22Rv1 (cell line): Measurements from ENCODE around the gene TMEM53.

Source experiments
- H3K27ac ChIP-seq: fragments of 450-650 bp; 2 replicates; pipeline ENCODE4 v1.5.1; 2017
- CTCF ChIP-seq: fragments of 450-650 bp; IDR thresholded peaks from 2 replicates; pipeline ENCODE4 v1.5.1; 2017; ENCODE audit warnings: mild to moderate bottlenecking
- ZFX ChIP-seq: fragments of 450-650 bp; IDR thresholded peaks from 2 replicates; pipeline ENCODE4 v1.6.1; 2017; ENCODE audit warnings: antibody characterized with exemption, borderline replicate concordance

Gene TMEM53

DNA sequence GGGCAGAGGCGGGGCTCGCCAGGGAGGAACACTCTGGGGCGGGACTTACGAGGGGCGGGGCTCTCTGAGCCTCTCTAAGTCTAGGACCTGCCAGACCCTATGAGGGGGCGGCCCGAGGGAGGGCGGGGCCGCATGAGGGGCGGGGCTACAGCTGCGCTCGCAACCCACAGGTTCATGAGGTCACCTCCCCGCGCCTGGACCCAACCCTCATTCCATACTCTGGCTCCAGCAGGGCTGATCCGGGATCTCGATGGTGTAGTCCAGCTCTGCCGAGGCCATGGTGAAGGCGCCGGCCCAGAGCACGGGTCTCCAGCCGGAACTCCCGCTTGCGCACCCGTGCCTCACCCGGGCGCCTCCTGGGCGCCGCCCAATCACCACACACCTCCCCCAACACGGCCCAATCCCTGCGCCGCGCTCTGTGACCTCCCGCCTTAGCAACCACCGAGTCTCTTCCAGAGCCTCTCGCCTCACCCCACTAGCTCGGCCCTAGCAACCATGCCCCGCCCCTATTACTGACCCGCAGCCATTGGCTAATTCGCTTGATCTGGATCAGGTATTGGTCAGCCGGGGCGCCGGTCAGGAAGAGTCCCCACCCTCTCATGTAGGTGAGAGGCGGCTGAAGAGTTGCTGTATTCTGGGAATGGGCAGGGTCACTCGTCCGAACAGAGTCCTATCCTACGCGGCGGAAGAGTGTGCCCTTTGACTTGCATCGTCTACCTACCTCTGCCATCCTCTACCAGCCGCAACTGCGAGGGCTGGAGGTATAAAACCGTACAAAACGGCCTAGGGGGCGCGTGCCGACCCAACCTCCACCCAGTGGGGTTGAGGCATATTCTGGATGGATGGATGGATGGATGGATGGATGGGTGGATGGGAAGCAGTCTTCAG is at the start of gene TMEM53, which contains the start of gene ARMH1:
TMEM53 (minus strand) TSS at position 369 of the 888 bp plus-strand sequence; CDS start at position 279, 90 bp downstream.
ARMH1 (plus strand) TSS at position 602 of the 888 bp plus-strand sequence. CDS start 14,984 bp downstream, outside the sequence.
- no peak for TF ChIP-seq CTCF
- no peak for TF ChIP-seq ZFX
- H3K27ac ChIP-seq, result peak within 1 kb of the TSS; percentile 81

- no peak for TF ChIP-seq CTCF
- TF ChIP-seq ZFX, result no peak
- peak overlapping the region; percentile 92; the same call in 1 of the 2 replicates for H3K27ac ChIP-seq
Measured at GRCh38 chr1:44723496-44724295, 49.4 kb upstream of the TMEM53 start.

DNA sequence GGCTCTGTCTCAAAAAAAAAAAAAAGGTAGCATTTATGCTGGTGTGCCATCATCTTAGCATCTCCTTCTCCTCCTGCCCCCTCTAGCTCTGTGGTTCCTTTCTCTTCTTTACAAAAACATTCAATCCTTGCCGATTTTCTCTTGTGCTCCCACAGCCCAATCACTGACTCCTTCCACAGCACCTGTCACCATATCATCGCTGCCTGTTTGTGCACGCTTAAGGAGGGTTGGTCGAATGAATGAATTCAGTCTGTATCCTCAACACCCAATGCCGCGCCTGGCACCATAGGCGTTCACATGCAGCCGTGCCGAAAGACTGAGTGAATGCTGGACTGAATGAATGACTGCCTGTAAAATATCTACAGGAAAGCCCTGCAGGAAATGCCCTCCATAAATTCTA is 48.8 kb upstream of the TMEM53 start:
- TF ChIP-seq ZFX (no peak), CTCF (no peak)
- H3K27ac ChIP-seq, result peak overlapping the region; percentile 92; the same call in 1 of the 2 replicates

DNA sequence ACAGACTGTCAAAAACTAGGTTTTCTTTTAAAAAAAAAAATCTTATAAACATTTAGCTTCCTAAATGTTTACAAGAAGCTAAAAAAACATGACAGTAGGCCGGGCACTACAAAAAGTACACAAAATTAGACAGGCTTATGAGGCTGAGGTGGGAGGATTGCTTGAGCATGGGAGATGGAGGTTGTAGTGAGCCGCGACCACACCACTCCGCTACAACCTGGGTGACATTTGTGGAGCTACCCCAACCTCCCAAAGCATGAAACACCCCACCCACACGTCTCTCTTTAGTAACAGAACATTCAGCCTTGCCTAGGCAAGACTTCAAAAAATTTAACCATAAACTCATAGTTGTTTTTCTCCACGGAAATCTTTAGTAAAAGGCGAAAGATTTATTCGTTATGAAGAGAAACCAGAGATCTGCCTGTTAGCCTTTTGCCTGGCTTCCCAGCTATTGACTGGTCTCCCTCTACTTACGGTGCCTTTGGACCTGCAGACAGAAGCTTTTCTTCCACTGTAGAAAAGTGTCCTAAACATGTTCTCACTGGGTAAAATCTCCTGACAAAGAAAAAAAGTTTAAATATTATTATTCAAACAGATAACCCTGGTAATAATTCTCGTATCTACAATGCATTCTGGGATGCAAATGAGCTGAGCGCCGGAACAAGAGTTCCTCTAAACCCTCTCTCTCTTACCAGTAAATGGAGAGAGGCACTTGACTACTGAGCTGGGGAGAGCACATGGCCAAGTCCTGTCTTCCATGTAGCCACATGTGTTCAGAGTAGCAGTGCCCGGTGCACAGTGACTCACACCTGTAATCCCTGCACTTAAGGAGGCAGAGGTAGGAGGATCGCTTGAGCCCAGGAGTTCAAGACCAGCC is 47.4 kb upstream of the TMEM53 start:
- peak overlapping the region; percentile 92 for H3K27ac ChIP-seq
- TF ChIP-seq ZFX, result no peak
- TF ChIP-seq CTCF, result no peak

GRCh38 chr1:44720281-44720680 is 46.0 kb upstream of the TMEM53 start:
- H3K27ac ChIP-seq, result peak overlapping the region; percentile 92
- TF ChIP-seq CTCF (no peak), ZFX (no peak)

DNA sequence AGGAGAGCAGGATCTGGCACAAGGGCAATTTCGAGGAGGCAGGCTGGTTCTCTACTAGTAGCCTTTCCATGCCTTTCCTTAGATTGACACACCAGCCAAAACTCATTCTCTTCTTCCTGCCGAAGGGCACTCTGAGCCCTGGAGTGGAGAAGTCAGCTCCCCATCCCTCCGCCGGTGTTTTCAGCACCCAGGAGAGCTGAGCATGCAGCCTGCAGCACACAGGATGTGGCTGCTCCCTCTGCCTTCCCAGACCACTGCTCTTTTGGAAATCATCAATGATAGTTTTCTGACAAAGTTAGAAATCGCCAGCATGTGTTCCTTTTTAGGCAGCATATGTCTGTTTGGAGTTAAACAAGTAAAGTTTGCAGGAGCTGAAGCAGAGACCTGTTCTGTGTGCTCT is 45.0 kb upstream of the TMEM53 start:
- TF ChIP-seq CTCF (no peak), ZFX (no peak)
- no peak overlapping the region for H3K27ac ChIP-seq
